Activated CD4-positive, alpha-beta T cell treated with anti-CD3 and anti-CD28 coated beads for 36 hours (primary cell): ENCODE data around the gene RGMB. TPM values are rescaled to one million over a fixed set of nuclear protein-coding genes. Genes with fewer than 3 reads are reported as not detected.
"Not testable (repeated sequence)": the region's sequence is repeated elsewhere in the genome, so short reads cannot be mapped to it uniquely, and the experiment has no call there.

ENCODE experiments used
- ATAC-seq: fragments of 200-7000 bp; cut with Tn5 transposase; one replicate; pipeline ENCODE4 v1.10.0; 2021; ENCODE audit warnings: mild to moderate bottlenecking, moderate library complexity
- CTCF ChIA-PET: fragments of 350-600 bp; sonication (Branson Sonifier 250); formaldehyde crosslinking; loops from one replicate; lab custom pipeline; 2021; ENCODE audit warnings: antibody characterized with exemption; lab: Charles Lee
- POLR2A ChIA-PET: fragments of 350-600 bp; sonication (Branson Sonifier 250); formaldehyde crosslinking; loops from one replicate; lab custom pipeline; 2021; ENCODE audit warnings: antibody characterized with exemption, inconsistent platforms; lab: Charles Lee
- DNase-seq: peaks from one replicate; pipeline ENCODE4 v3.0.0-alpha.2; 2020
- H3K27ac Mint-ChIP-seq: one replicate; pipeline ENCODE4 v1.8.0; 2021; ENCODE audit warnings: mixed read lengths
- H3K27me3 Mint-ChIP-seq: one replicate; pipeline ENCODE4 v1.8.0; 2021; ENCODE audit warnings: mixed read lengths
- H3K36me3 Mint-ChIP-seq: one replicate; pipeline ENCODE4 v1.8.0; 2021; ENCODE audit warnings: low read depth, mixed read lengths
- H3K4me1 Mint-ChIP-seq: one replicate; pipeline ENCODE4 v1.8.0; 2021; ENCODE audit warnings: mixed read lengths
- H3K4me3 Mint-ChIP-seq: one replicate; pipeline ENCODE4 v1.8.0; 2021; ENCODE audit warnings: mild to moderate bottlenecking, moderate library complexity, mixed read lengths
- H3K9me3 Mint-ChIP-seq: one replicate; pipeline ENCODE4 v1.8.0; 2021; ENCODE audit warnings: low read depth, mixed read lengths
- intact Hi-C, 2 experiments: fragments of 100-400 bp; cut with DNase I in 1 of 2; cut with micrococcal nuclease in 1 of 2; formaldehyde crosslinking; loops; one replicate each; pipeline versions ENCODE4 v1.14.2 to v1.15.1; 2022 to 2024; cut with DNase I, micrococcal nuclease
- total RNA-seq, 2 experiments: library from RNA; stranded (reverse); gene quantifications; one replicate each; pipeline ENCODE4 v1.2.3, GENCODE V29; 2021

The RGMB gene, protein sequence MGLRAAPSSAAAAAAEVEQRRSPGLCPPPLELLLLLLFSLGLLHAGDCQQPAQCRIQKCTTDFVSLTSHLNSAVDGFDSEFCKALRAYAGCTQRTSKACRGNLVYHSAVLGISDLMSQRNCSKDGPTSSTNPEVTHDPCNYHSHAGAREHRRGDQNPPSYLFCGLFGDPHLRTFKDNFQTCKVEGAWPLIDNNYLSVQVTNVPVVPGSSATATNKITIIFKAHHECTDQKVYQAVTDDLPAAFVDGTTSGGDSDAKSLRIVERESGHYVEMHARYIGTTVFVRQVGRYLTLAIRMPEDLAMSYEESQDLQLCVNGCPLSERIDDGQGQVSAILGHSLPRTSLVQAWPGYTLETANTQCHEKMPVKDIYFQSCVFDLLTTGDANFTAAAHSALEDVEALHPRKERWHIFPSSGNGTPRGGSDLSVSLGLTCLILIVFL
- total RNA-seq: 1 to 10 TPM; 2.8 to 2.9 TPM

DNA sequence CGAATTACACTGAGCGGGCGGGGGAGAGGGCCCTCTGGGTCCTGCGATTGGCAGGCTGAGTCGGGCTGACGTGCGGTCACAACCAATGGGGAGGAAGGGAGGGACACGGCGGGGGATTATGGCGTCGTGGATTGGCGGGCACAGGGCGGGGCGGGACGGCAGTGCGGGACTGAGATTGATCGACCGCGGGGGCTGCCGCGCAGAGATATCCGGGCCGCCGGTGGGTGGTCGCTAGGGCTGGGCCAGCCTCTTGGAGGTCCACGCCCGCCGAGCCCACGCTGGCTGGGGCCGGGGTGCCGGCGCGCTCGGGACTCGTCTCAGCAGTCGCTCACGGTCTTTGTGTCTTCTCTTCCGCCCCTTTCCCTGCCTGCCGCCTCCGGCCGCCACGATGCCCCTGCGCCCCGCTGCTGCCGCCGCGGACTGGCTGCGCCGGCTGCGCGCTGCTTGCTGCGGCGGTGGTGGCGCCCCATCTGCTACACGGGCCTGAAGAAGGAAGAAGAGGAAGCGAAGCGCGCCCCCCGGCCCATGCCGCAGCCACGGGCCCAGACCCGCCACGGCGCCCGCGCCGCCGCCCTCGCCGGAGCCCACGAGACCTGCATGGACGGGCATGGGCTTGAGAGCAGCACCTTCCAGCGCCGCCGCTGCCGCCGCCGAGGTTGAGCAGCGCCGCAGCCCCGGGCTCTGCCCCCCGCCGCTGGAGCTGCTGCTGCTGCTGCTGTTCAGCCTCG, at the start of gene RGMB:
RGMB (plus strand) TSS at position 200 of the 728 bp plus-strand sequence; CDS start at position 608, 408 bp downstream.
- Mint-ChIP-seq H3K27ac (peak within 1 kb of the TSS; percentile 77), H3K36me3 (peaks cover 2% of the 10 kb centered on the region), H3K4me1 (peaks cover 48% of the 10 kb centered on the region), H3K27me3 (peaks cover 26% of the 10 kb centered on the region), H3K9me3 (no peaks in the 10 kb centered on the region), H3K4me3 (peak within 1 kb of the TSS; percentile 88)
- intact Hi-C loops: loop anchor here (1.0 to 5.0 kb wide), 7 partner anchors 23 to 1896 kb away; partner anchors contain the start of genes CHD1 (in 2 of the 2), ERAP2 (in 1 of the 2), LNPEP (in 1 of the 2) and RIOK2 (in 1 of the 2)
- ChIA-PET POLR2A (no interaction called here), CTCF (interaction anchor here (1.0 to 1.7 kb wide), 4 partner anchors 8 to 23 kb away, joined by 3 to 7 read pairs (median 3); no protein-coding TSS in a partner anchor)
- ATAC-seq (peak; percentile 92), DNase-seq (peak; percentile 95)

DNA sequence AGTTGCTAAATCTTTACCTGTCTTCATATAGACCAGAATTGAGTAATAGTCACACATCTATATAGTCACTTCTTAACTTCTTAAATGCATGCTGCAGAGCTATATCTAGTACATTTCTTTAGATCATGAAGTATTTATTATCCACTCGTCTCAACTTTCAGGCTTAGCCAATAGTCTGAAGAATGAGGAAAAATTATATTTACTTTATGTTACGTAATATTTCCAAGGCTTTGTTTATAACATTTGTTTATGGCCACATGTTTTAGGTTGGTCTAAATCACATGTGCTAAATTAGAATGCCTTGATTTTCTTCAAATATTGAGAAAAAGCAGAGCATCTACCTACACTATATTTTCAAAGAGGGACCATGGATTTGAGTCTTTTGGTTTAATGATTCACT, 47.2 kb upstream of the RGMB start:
- Mint-ChIP-seq H3K4me3 (no peak overlapping the region), H3K9me3 (no peaks in the 10 kb centered on the region), H3K36me3 (no peaks in the 10 kb centered on the region), H3K27me3 (peaks cover 8% of the 10 kb centered on the region), H3K27ac (no peak overlapping the region), H3K4me1 (no peaks in the 10 kb centered on the region)
- POLR2A ChIA-PET: no interaction called here
- ATAC-seq (no peak), DNase-seq (no peak)
- CTCF ChIA-PET: no interaction called here
- intact Hi-C loops: no loop called here

DNA sequence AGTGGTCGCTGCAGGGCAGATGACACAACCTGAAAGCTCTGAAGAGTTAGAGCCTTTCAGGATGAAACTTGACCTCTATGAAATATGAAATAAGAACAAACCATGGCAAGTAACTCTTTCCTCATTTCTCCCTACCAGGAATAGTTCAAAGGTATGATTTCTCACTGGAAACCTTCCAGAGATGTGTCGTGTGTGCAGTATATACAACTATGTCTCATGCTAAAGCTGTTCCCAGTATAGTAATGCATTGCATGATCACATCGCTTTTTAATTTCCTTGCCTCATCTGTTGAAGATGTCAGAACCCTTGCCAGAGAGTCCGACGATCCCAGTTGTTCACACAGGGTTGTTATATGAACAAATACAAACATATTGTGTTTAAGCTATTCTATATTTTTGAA, 45.8 kb upstream of the RGMB start:
- ChIA-PET POLR2A (no interaction called here), CTCF (no interaction called here)
- DNase-seq (no peak), ATAC-seq (no peak)
- Mint-ChIP-seq H3K4me1 (no peaks in the 10 kb centered on the region), H3K27ac (no peak overlapping the region), H3K27me3 (peaks cover 11% of the 10 kb centered on the region), H3K9me3 (no peaks in the 10 kb centered on the region), H3K36me3 (no peaks in the 10 kb centered on the region), H3K4me3 (no peak overlapping the region)
- intact Hi-C loops: no loop called here

DNA sequence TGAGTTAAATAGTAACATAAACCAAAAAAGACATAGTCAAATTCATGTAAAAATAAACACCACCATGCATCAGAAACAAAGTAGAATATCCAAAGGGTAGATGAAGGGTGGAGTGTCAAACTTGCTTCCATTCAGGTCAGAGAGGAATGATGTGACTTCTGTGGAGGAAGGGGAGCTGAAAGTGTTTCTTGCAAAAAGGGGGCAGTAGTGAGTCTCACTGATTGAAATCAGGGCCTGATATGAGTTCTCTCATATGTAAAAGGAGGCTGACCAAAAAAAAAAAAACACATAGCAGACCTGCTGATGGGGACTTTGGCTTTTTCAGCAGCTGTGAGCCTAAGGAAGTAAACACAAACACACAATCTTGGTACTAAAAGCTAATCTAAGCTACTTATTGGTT, 38.8 kb upstream of the RGMB start:
- CTCF ChIA-PET: interaction anchor here (2.2 kb wide), 1 partner anchor 33 kb away, joined by 9 read pairs; no protein-coding TSS in a partner anchor

DNA sequence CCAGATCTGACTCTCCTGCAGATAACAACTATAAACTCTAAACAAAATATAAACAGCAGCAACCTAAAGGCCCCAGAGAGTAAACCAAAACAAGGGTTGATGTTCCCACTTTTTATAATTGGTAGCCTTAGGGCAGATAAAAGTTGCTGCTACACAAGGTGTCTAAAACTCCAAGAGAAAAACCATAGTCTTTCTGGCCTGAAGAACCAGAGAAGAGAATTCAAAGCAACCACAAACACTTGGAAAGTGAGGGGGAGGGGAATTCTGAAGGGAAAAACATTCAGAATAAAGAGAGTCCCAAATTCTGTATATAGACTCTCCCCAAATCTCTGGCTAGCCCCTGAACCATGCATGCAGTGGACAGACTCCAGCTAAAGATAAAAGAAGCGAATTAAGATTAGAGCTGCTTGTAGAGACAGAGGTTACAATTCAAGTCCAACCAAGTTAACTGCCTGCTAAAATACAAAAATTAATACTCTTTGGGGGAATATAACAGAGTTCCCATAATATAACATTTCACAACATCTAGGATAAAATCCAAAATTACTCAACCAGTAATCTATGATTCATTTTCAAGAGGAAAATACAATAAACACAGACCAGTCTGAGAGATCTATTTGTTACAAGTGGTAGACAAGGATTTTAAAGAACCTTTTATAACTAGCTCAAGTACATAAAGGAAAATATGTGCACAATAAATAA, 37.5 kb upstream of the RGMB start:
- Mint-ChIP-seq H3K9me3 (peaks cover 2% of the 10 kb centered on the region), H3K4me1 (no peaks in the 10 kb centered on the region), H3K27me3 (peaks cover 14% of the 10 kb centered on the region), H3K4me3 (no peak overlapping the region), H3K27ac (no peak overlapping the region), H3K36me3 (no peaks in the 10 kb centered on the region)
- no peak for ATAC-seq
- no peak for DNase-seq
- intact Hi-C loops: no loop called here
- CTCF ChIA-PET: interaction anchor here (0.6 kb wide), 1 partner anchor 31 kb away, joined by 3 read pairs; no protein-coding TSS in a partner anchor
- POLR2A ChIA-PET: no interaction called here

More for the DNA sequence above, 38.8 kb upstream of the RGMB start:
- Mint-ChIP-seq H3K9me3 (peaks cover 2% of the 10 kb centered on the region), H3K4me3 (no peak overlapping the region), H3K36me3 (no peaks in the 10 kb centered on the region), H3K27ac (no peak overlapping the region), H3K27me3 (peaks cover 14% of the 10 kb centered on the region), H3K4me1 (no peaks in the 10 kb centered on the region)
- intact Hi-C loops: no loop called here
- ATAC-seq (no peak), DNase-seq (no peak)
- POLR2A ChIA-PET: no interaction called here

DNA sequence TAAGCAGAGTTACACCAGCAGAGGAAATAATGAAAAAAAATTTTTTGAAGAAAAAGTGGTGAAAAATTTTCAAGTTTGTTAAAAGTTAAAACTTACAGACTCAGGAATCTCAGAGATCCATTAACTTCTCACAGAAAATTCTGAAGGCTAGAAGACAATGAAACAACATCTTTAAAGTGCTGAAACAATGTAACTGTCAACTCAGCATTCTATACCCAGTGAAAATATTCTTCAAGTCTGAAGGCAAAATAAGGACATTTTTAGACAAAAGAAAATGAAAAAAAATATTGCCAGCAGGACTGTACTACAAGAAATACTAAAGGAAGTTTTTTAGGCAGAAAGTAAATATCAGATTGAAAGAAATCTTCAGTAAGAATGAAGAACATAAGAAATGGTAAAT, 36.7 kb upstream of the RGMB start:
- no peak for ATAC-seq
- ChIA-PET CTCF (no interaction called here), POLR2A (no interaction called here)
- peaks cover 2% of the 10 kb centered on the region for H3K9me3 Mint-ChIP-seq
- no peak overlapping the region for H3K27ac Mint-ChIP-seq
- DNase-seq: no peak
- no peaks in the 10 kb centered on the region for H3K4me1 Mint-ChIP-seq
- no peak overlapping the region for H3K4me3 Mint-ChIP-seq
- H3K36me3 Mint-ChIP-seq: no peaks in the 10 kb centered on the region
- intact Hi-C loops: no loop called here
- peaks cover 14% of the 10 kb centered on the region for H3K27me3 Mint-ChIP-seq

DNA sequence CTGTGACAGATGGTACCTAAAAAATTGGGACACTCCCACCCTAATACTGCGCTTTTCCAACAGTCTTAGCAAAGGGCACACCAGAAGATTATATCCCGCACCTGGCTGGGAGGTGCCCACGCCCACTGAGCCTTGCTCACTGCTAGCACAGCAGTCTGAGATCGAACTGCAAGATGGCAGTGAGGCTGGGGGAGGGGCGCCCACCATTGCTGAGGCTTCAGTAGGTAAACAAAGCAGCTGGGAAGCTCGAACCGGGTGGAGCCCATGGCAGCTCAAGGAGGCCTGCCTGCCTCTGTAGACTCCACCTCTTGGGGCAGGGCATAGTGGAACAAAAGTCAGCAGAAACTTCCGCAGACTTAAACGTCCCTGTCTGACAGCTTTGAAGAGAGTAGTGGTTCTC, 36.0 kb upstream of the RGMB start:
- ATAC-seq, H3K36me3 Mint-ChIP-seq, H3K27ac Mint-ChIP-seq, CTCF ChIA-PET, H3K9me3 Mint-ChIP-seq, DNase-seq, H3K4me1 Mint-ChIP-seq, H3K4me3 Mint-ChIP-seq, intact Hi-C loops, POLR2A ChIA-PET: not testable (repeated sequence)
- H3K27me3 Mint-ChIP-seq: peaks cover 15% of the 10 kb centered on the region

DNA sequence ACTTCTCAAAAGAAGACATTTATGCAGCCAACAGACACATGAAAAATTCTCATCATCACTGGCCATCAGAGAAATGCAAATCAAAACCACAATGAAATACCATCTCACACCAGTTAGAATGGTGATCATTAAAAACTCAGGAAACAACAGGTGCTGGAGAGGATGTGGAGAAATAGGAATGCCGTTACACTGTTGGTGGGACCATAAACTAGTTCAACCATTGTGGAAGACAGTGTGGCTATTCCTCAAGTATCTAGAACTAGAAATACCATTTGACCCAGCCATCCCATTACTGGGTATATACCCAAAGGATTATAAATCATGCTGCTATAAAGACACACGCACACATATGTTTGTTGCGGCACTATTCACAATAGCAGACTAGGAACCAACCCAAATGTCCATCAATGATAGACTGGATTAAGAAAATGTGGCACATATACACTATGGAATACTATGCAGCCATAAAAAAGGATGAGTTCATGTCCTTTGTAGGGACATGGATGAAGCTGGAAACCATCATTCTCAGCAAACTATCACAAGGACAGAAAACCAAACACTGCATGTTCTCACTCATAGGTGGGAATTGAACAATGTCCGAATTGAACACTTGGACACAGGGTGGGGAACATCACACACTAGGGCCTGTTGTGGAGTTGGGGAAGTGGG, 34.8 kb upstream of the RGMB start:
- H3K4me1 Mint-ChIP-seq, H3K9me3 Mint-ChIP-seq, ATAC-seq, H3K36me3 Mint-ChIP-seq, CTCF ChIA-PET, POLR2A ChIA-PET, intact Hi-C loops, DNase-seq, H3K4me3 Mint-ChIP-seq, H3K27ac Mint-ChIP-seq: not testable (repeated sequence)
- peaks cover 15% of the 10 kb centered on the region for H3K27me3 Mint-ChIP-seq

DNA sequence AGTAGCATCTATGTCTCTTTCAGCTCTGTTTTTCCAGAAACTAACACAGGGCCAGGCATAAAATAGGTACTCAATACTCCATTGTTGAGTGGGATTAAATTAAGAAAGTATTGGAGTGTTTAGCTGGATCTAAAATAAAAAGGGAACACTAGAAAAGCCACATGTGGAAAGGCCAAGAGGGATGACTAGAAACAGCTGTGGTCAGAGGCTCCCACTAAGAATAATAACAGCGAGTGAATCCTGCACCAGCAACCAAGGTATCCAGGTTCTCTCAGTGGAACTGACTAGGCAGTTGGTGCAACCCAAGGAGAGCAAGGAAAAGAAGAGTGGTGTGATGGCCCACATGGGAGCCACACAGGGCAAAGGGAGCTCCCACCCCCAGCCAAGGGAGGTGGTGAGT, 31.5 kb upstream of the RGMB start:
- DNase-seq: no peak
- CTCF ChIA-PET: interaction anchor here (0.7 to 1.0 kb wide), 3 partner anchors 17 to 60 kb away, joined by 3 to 4 read pairs (median 3); no protein-coding TSS in a partner anchor

DNA sequence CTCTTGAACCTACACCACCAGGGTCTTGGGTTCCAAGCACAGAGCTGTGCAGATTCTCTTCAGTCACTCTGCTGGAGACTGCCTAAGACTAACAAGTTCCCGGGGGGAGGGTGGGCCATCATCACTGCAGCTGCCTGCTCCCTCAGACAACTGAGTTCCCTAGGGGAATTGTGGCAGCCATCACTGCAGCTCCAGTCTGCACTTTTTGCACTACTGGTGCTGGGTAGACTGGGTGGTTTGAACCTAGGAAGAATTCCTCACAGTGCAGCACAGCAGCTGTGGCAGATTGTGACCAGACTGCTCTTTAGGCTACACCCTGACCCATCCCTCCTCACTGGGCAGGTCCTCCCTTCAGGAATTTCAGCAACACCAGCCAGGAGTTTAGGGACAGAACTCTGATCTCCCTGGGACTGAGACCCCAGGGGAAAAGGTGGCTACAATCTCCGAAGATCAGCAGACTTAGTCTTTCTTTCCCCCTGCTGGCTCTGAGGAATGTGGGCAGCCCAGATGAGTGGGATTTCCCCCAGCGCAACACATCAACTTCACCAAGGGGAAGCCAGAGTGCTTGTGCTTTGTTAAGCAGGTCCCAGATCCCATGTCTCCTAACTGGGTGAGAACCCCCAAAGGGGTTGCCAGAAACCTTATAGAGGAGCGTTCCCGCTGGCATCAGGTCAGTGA, 30.9 kb upstream of the RGMB start:
- Mint-ChIP-seq H3K9me3 (peaks cover 3% of the 10 kb centered on the region), H3K27me3 (peaks cover 19% of the 10 kb centered on the region), H3K4me3 (no peak overlapping the region), H3K27ac (no peak overlapping the region), H3K4me1 (no peaks in the 10 kb centered on the region), H3K36me3 (no peaks in the 10 kb centered on the region)
- intact Hi-C loops: no loop called here
- ChIA-PET POLR2A (no interaction called here), CTCF (interaction anchor here (0.9 kb wide), 1 partner anchor 18 kb away, joined by 3 read pairs; no protein-coding TSS in a partner anchor)
- ATAC-seq (no peak), DNase-seq (no peak)

More for the DNA sequence above, 31.5 kb upstream of the RGMB start:
- Mint-ChIP-seq H3K9me3 (peaks cover 3% of the 10 kb centered on the region), H3K4me1 (no peaks in the 10 kb centered on the region), H3K36me3 (no peaks in the 10 kb centered on the region), H3K27me3 (peaks cover 19% of the 10 kb centered on the region), H3K27ac (no peak overlapping the region), H3K4me3 (no peak overlapping the region)
- intact Hi-C loops: no loop called here
- ATAC-seq: no peak
- POLR2A ChIA-PET: no interaction called here
